Caco-2 (cell line): ENCODE measurements around the gene TAAR8. TPM values are rescaled to one million over a fixed set of nuclear protein-coding genes. Genes with fewer than 3 reads are reported as not detected.
"Not testable (repeated sequence)": the region's sequence is repeated elsewhere in the genome, so short reads cannot be mapped to it uniquely, and the experiment has no call there.

Source experiments
- BruUV-seq: library from RNA; stranded (reverse); fragments of 400-500 nt; replicated peaks from 2 replicates; lab custom pipeline; 2021; lab: Mats Ljungman, UMichigan
- CTCF ChIA-PET: fragments of 300-600 bp; sonication (Branson Sonifier 250); formaldehyde crosslinking; loops from one replicate; lab custom pipeline; 2022; ENCODE audit warnings: antibody characterized with exemption; lab: Charles Lee
- POLR2A ChIA-PET: fragments of 300-600 bp; sonication (Branson Sonifier 250); formaldehyde crosslinking; loops from one replicate; lab custom pipeline; 2022; ENCODE audit warnings: antibody characterized with exemption; lab: Charles Lee
- DNase-seq, 2 experiments: peaks; one replicate each; pipeline versions ENCODE4 v3.0.0 to v3.0.0-alpha.2; 2020 to 2022
- H3K27me3 ChIP-seq: replicated peaks from 2 replicates; pipeline ENCODE4 v1.6.0; 2011; ENCODE audit warnings: low read length; ENCODE audit not compliant: control insufficient read depth, insufficient read depth
- H3K36me3 ChIP-seq: 2 replicates; pipeline ENCODE4 v1.5.1; 2011; ENCODE audit warnings: low read length; ENCODE audit not compliant: control insufficient read depth, insufficient read depth
- H3K4me1 ChIP-seq: fragments of 250-450 bp; sonication (Bioruptor Pico); 2 replicates; pipeline ENCODE4 v1.5.1; 2020; ENCODE audit warnings: mild to moderate bottlenecking
- H3K4me3 ChIP-seq: 2 replicates; pipeline ENCODE4 v1.5.1; 2011; ENCODE audit warnings: low read depth, mild to moderate bottlenecking, control low read depth, low read length
- H3K9me3 ChIP-seq: fragments of 250-450 bp; sonication (Bioruptor Pico); 2 replicates; pipeline ENCODE4 v1.5.1; 2020; ENCODE audit warnings: mild to moderate bottlenecking, moderate library complexity
- H3K27ac Mint-ChIP-seq: one replicate; pipeline ENCODE4 v1.8.0; 2022; ENCODE audit warnings: mixed read lengths; ENCODE audit not compliant: unreplicated experiment
- H3K27me3 Mint-ChIP-seq: one replicate; pipeline ENCODE4 v1.8.0; 2022; ENCODE audit warnings: mixed read lengths; ENCODE audit not compliant: insufficient read depth, unreplicated experiment
- H3K36me3 Mint-ChIP-seq: one replicate; pipeline ENCODE4 v1.8.0; 2022; ENCODE audit warnings: mild to moderate bottlenecking, mixed read lengths; ENCODE audit not compliant: insufficient read depth, unreplicated experiment
- H3K4me1 Mint-ChIP-seq: one replicate; pipeline ENCODE4 v1.8.0; 2022; ENCODE audit warnings: low read depth, mixed read lengths; ENCODE audit not compliant: unreplicated experiment
- H3K4me3 Mint-ChIP-seq: one replicate; pipeline ENCODE4 v1.8.0; 2022; ENCODE audit warnings: mild to moderate bottlenecking, moderate library complexity, mixed read lengths; ENCODE audit not compliant: unreplicated experiment
- H3K9me3 Mint-ChIP-seq: one replicate; pipeline ENCODE4 v1.8.0; 2022; ENCODE audit warnings: mixed read lengths; ENCODE audit not compliant: unreplicated experiment
- intact Hi-C: fragments of 100-400 bp; cut with micrococcal nuclease; formaldehyde crosslinking; loops from one replicate; pipeline ENCODE4 v1.10.0; 2022; ENCODE audit not compliant: unreplicated experiment
- total RNA-seq: library from RNA; stranded (reverse); gene quantifications from 2 replicates; pipeline ENCODE4 v1.2.3, GENCODE V29; 2022
- TF ChIP-seq, protein P1 (sequence below), 2 experiments: fragments of 200-600 bp in 1 of 2; IDR thresholded peaks; 1 replicate in 1 of 2; 2 replicates in 1 of 2; pipeline versions ENCODE4 v1.5.1 to v1.8.0; 2011 to 2022; ENCODE audit warnings: antibody characterized with exemption in 1 of 2, control low read depth in 1 of 2, inconsistent platforms in 1 of 2, low read depth in 1 of 2, low read length in 1 of 2, mild to moderate bottlenecking in 1 of 2, moderate library complexity in 1 of 2; ENCODE audit not compliant: insufficient read depth in 1 of 2, severe bottlenecking in 1 of 2, unreplicated experiment in 1 of 2

The TAAR8 gene
- total RNA-seq, 1 experiment from 2014 or later: not detected

DNA sequence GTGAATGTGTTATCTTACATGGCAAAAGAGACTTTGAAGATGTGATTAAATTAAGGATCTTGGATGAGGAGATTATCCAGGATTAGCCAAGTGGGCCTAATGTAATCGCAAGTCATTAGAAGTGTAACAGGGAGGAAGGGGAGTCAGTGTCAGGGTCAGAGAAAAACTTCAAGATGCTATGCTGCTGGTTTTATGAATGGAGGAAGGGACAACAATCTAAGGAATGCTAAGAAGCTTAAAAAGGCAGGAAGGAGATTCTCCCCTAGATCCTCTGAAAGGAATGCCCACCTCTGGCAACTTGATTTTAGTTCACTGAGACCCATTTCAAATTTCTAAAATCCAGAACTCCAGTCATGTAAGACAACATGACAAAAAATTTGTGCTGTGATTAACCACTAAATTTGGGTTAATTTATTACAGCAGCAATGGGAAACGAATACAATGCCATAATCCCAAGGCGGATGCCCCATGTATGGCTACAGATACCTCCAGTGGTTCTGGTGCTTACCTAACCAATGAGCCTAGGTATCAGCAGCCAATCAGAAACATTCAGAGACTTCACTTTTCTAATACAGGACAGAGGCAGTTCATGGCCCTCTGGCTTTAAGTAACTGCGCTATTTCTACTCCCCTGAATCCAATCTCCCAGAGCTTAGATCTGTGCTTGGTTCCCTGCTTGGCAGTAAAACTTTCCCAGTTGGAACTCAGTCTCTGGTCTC is 3.6 kb upstream of the TAAR8 start:
- Mint-ChIP-seq H3K36me3 (no peaks in the 10 kb centered on the region), H3K27ac (no peak overlapping the region), H3K4me1 (no peaks in the 10 kb centered on the region), H3K27me3 (no peaks in the 10 kb centered on the region), H3K9me3 (no peaks in the 10 kb centered on the region), H3K4me3 (no peak overlapping the region)
- DNase-seq: no peak
- ChIA-PET POLR2A (no interaction called here), CTCF (no interaction called here)
- Histone ChIP-seq H3K36me3 (no peaks in the 10 kb centered on the region), H3K4me1 (no peaks in the 10 kb centered on the region), H3K27me3 (no peaks in the 10 kb centered on the region), H3K4me3 (no peak overlapping the region), H3K9me3 (no peaks in the 10 kb centered on the region)
- BruUV-seq: no TSS peak
- intact Hi-C loops: no loop called here
- TF ChIP-seq, protein P1, sequence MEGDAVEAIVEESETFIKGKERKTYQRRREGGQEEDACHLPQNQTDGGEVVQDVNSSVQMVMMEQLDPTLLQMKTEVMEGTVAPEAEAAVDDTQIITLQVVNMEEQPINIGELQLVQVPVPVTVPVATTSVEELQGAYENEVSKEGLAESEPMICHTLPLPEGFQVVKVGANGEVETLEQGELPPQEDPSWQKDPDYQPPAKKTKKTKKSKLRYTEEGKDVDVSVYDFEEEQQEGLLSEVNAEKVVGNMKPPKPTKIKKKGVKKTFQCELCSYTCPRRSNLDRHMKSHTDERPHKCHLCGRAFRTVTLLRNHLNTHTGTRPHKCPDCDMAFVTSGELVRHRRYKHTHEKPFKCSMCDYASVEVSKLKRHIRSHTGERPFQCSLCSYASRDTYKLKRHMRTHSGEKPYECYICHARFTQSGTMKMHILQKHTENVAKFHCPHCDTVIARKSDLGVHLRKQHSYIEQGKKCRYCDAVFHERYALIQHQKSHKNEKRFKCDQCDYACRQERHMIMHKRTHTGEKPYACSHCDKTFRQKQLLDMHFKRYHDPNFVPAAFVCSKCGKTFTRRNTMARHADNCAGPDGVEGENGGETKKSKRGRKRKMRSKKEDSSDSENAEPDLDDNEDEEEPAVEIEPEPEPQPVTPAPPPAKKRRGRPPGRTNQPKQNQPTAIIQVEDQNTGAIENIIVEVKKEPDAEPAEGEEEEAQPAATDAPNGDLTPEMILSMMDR (IDR thresholded peaks at IDR 0.05; ENCODE audit: insufficient read depth in 1 of 2, low read depth in 1 of 2, low read length in 1 of 2, severe bottlenecking in 1 of 2, unreplicated experiment in 1 of 2): no peak

DNA sequence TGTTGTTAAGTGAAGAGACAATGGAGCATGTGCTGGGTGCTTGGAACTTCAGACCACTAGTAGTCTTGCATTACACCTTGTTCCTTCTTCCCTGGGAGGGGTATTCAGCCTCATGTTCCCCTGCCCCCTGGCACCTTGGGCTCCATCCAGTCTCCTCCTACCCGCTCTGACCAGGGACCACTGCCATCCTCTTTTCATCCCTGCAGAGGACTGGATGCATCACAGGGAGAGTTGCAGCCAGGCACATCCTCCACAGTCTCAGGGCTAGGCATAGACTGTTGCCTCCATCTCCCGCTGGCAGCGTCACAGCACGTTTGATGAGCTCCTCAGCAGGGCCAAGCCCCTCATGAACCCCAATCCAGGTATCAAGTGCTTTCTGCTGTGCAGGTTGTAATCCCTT is 1.3 kb upstream of the TAAR8 start:
- no TSS peak for BruUV-seq
- Histone ChIP-seq H3K27me3 (no peaks in the 10 kb centered on the region), H3K4me3 (no peak overlapping the region), H3K4me1 (no peaks in the 10 kb centered on the region), H3K9me3 (no peaks in the 10 kb centered on the region), H3K36me3 (no peaks in the 10 kb centered on the region)
- H3K4me3 Mint-ChIP-seq: no peak overlapping the region
- POLR2A ChIA-PET: no interaction called here
- CTCF ChIA-PET: no interaction called here
- intact Hi-C loops: no loop called here
- no peaks in the 10 kb centered on the region for H3K9me3 Mint-ChIP-seq
- H3K4me1 Mint-ChIP-seq: no peaks in the 10 kb centered on the region
- TF ChIP-seq, protein P1 (IDR thresholded peaks at IDR 0.05; ENCODE audit: insufficient read depth in 1 of 2, low read depth in 1 of 2, low read length in 1 of 2, severe bottlenecking in 1 of 2, unreplicated experiment in 1 of 2): no peak
- no peaks in the 10 kb centered on the region for H3K27me3 Mint-ChIP-seq
- no peak for DNase-seq
- H3K36me3 Mint-ChIP-seq: no peaks in the 10 kb centered on the region
- H3K27ac Mint-ChIP-seq: no peak overlapping the region

DNA sequence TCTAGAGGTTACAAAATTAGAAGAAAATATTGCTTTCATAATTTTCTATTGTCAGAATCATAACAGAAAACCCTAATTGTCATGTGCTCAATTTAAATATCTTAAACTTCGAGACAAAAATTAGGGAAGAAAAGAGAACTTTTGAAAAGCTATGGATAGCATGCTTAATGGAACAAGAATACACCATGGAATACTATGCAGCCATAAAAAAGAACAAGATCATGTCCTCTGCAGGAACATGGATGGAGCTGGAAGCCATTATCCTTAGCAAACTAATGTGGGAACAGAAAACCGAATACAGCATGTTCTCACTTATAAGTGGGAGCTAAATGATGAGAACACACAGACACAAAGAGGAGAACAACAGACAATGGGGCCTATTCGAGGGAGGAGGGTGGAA is 7.6 kb downstream of the TAAR8 start:
- H3K36me3 Mint-ChIP-seq, H3K4me1 Mint-ChIP-seq, H3K27ac Mint-ChIP-seq, H3K4me1 ChIP-seq, H3K9me3 ChIP-seq, H3K27me3 Mint-ChIP-seq, H3K4me3 Mint-ChIP-seq, H3K36me3 ChIP-seq, DNase-seq, H3K9me3 Mint-ChIP-seq, intact Hi-C loops, H3K27me3 ChIP-seq, POLR2A ChIA-PET, CTCF ChIA-PET, BruUV-seq, H3K4me3 ChIP-seq: not testable (repeated sequence)
